Esophagus squamous epithelium (tissue), 4 donors: ENCODE data around the gene ACAP3.

Source experiments
- POLR2A ChIP-seq, 4 donors: fragments of 450-650 bp; IDR thresholded peaks; one replicate each; pipeline ENCODE4 v1.6.1; 2017; ENCODE audit warnings: antibody characterized with exemption in 4 of 4, mild to moderate bottlenecking in 4 of 4, moderate library complexity in 3 of 4
- TF ChIP-seq, protein P1 (sequence below), 6 experiments: fragments of 450-650 bp in 4 of 6; fragments of 200-600 bp in 2 of 6; sonication (generic) in 2 of 6; IDR thresholded peaks; one replicate each; pipeline ENCODE4 v1.5.1; 2016 to 2019; ENCODE audit warnings: antibody characterized with exemption in 6 of 6, mild to moderate bottlenecking in 4 of 6, moderate library complexity in 4 of 6

DNA sequence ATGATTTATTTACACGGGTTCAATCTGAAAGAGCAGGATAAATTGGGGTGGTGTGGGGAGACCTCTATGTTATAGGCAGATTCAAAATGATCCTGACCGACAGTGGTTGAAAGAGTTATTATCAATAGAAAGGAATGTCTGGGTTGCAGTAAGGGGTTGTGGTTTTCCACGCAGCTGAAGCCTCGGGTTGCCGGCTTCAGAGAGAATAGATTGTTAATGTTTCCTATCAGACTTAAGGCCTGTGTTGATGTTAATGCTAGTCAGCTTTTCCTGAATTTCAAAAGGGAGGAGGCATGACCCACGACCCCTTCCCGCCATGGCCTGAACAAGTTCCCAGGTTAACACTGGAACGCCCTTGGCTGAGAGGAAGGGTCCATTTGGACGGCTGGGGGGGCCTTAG lies 31.9 kb downstream of the ACAP3 start:
- TF ChIP-seq, protein P1, sequence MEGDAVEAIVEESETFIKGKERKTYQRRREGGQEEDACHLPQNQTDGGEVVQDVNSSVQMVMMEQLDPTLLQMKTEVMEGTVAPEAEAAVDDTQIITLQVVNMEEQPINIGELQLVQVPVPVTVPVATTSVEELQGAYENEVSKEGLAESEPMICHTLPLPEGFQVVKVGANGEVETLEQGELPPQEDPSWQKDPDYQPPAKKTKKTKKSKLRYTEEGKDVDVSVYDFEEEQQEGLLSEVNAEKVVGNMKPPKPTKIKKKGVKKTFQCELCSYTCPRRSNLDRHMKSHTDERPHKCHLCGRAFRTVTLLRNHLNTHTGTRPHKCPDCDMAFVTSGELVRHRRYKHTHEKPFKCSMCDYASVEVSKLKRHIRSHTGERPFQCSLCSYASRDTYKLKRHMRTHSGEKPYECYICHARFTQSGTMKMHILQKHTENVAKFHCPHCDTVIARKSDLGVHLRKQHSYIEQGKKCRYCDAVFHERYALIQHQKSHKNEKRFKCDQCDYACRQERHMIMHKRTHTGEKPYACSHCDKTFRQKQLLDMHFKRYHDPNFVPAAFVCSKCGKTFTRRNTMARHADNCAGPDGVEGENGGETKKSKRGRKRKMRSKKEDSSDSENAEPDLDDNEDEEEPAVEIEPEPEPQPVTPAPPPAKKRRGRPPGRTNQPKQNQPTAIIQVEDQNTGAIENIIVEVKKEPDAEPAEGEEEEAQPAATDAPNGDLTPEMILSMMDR (IDR thresholded peaks at IDR 0.05), result no peak
- no peak for TF ChIP-seq POLR2A (IDR thresholded peaks at IDR 0.05)
